GM23338 (cell line): ENCODE measurements around the gene RTN4RL1. TPM values are rescaled to one million over a fixed set of nuclear protein-coding genes. Genes with fewer than 3 reads are reported as not detected.

ENCODE experiments used
- ATAC-seq: fragments of 200-7000 bp; cut with Tn5 transposase; 3 replicates; pipeline ENCODE4 v1.9.1; 2020
- DNase-seq: peaks from one replicate; pipeline ENCODE4 v3.0.0-alpha.2; 2015; ENCODE audit warnings: low spot score
- H2AFZ ChIP-seq: fragments of 200-600 bp; sonication (generic); 2 replicates; pipeline ENCODE4 v1.8.0; 2016; ENCODE audit warnings: antibody characterized with exemption, mild to moderate bottlenecking, moderate library complexity
- H3F3A ChIP-seq: fragments of 200-600 bp; sonication (generic); replicated peaks from 2 replicates; pipeline ENCODE4 v1.8.0; 2017; ENCODE audit warnings: antibody characterized with exemption, mixed run types, low read depth
- H3K27ac ChIP-seq: fragments of 200-600 bp; sonication (generic); 2 replicates; pipeline ENCODE4 v1.6.1; 2016; ENCODE audit warnings: low read depth
- H3K27me3 ChIP-seq: fragments of 200-600 bp; sonication (generic); 2 replicates; pipeline ENCODE4 v1.8.0; 2016; ENCODE audit warnings: mild to moderate bottlenecking, mixed run types, moderate library complexity; ENCODE audit not compliant: insufficient read depth
- H3K36me3 ChIP-seq: fragments of 200-600 bp; sonication (generic); 2 replicates; pipeline ENCODE4 v1.8.0; 2016; ENCODE audit warnings: mild to moderate bottlenecking; ENCODE audit not compliant: insufficient read depth
- H3K4me1 ChIP-seq: fragments of 200-600 bp; sonication (generic); 2 replicates; pipeline ENCODE4 v1.8.0; 2016; ENCODE audit warnings: mild to moderate bottlenecking, moderate library complexity; ENCODE audit not compliant: insufficient read depth
- H3K4me2 ChIP-seq: fragments of 200-600 bp; sonication (generic); 2 replicates; pipeline ENCODE4 v1.7.1; 2017; ENCODE audit warnings: mixed run types
- H3K4me3 ChIP-seq: fragments of 200-600 bp; sonication (generic); 2 replicates; pipeline ENCODE4 v1.6.1; 2016; ENCODE audit warnings: mixed run types
- H3K79me2 ChIP-seq: fragments of 200-600 bp; sonication (generic); replicated peaks from 2 replicates; pipeline ENCODE4 v1.8.0; 2017; ENCODE audit warnings: mild to moderate bottlenecking; ENCODE audit not compliant: insufficient read depth
- H3K9me2 ChIP-seq: fragments of 200-600 bp; sonication (generic); 2 replicates; pipeline ENCODE4 v1.8.0; 2017; ENCODE audit not compliant: insufficient read depth
- H4K20me1 ChIP-seq: fragments of 200-600 bp; sonication (generic); replicated peaks from 2 replicates; pipeline ENCODE4 v1.8.0; 2017; ENCODE audit warnings: mild to moderate bottlenecking; ENCODE audit not compliant: insufficient read depth
- H3K27ac Mint-ChIP-seq: 2 replicates; pipeline ENCODE4 v1.8.0; 2020; ENCODE audit warnings: inconsistent platforms, mild to moderate bottlenecking, moderate library complexity, mixed read lengths
- H3K27me3 Mint-ChIP-seq: 3 replicates; pipeline ENCODE4 v1.8.0; 2022; ENCODE audit warnings: low read depth, mild to moderate bottlenecking, moderate library complexity, mixed read lengths, inconsistent platforms; ENCODE audit not compliant: insufficient read depth, poor library complexity
- H3K36me3 Mint-ChIP-seq: 3 replicates; pipeline ENCODE4 v1.8.0; 2021; ENCODE audit warnings: low read depth, mild to moderate bottlenecking, inconsistent platforms, moderate library complexity, mixed read lengths
- H3K4me1 Mint-ChIP-seq: 3 replicates; pipeline ENCODE4 v1.8.0; 2020; ENCODE audit warnings: mild to moderate bottlenecking, inconsistent platforms, mixed read lengths
- H3K4me3 Mint-ChIP-seq: 3 replicates; pipeline ENCODE4 v1.8.0; 2021; ENCODE audit warnings: moderate library complexity, mild to moderate bottlenecking, inconsistent platforms, mixed read lengths
- H3K9me3 Mint-ChIP-seq: 3 replicates; pipeline ENCODE4 v1.8.0; 2020; ENCODE audit warnings: moderate library complexity, mild to moderate bottlenecking, inconsistent platforms, mixed read lengths
- CREB1 ChIP-seq: fragments of 250-450 bp; sonication (Bioruptor Pico); IDR thresholded peaks from 2 replicates; pipeline ENCODE4 v1.5.0; 2020; ENCODE audit warnings: low read depth, mild to moderate bottlenecking, moderate library complexity
- EZH2 ChIP-seq: fragments of 200-600 bp; sonication (generic); IDR thresholded peaks from one replicate; pipeline ENCODE4 v1.8.0; 2017; ENCODE audit warnings: antibody characterized with exemption, mild to moderate bottlenecking, low read depth; ENCODE audit not compliant: unreplicated experiment
- EZH2phosphoT487 ChIP-seq: fragments of 200-600 bp; sonication (generic); IDR thresholded peaks from one replicate; pipeline ENCODE4 v1.8.1; 2018; ENCODE audit warnings: antibody characterized with exemption; ENCODE audit not compliant: unreplicated experiment
- JUNB ChIP-seq: IDR thresholded peaks from one replicate; pipeline ENCODE4 v1.6.1; 2016; ENCODE audit warnings: antibody characterized with exemption; ENCODE audit not compliant: unreplicated experiment
- NANOG ChIP-seq: IDR thresholded peaks from 2 replicates; pipeline ENCODE4 v1.6.1; 2016; ENCODE audit warnings: antibody characterized with exemption, borderline replicate concordance
- POLR2AphosphoS5 ChIP-seq: IDR thresholded peaks from 2 replicates; pipeline ENCODE4 v1.6.1; 2016; ENCODE audit warnings: antibody characterized with exemption, low read depth
- REST ChIP-seq: IDR thresholded peaks from one replicate; pipeline ENCODE4 v1.6.1; 2018; ENCODE audit warnings: antibody characterized with exemption; ENCODE audit not compliant: unreplicated experiment
- STAT1 ChIP-seq: IDR thresholded peaks from one replicate; pipeline ENCODE4 v1.6.1; 2016; ENCODE audit warnings: antibody characterized with exemption; ENCODE audit not compliant: unreplicated experiment
- ZNF114 ChIP-seq: fragments of 250-450 bp; sonication (Bioruptor Pico); IDR thresholded peaks from 2 replicates; pipeline ENCODE4 v1.5.0; 2020; ENCODE audit warnings: mild to moderate bottlenecking, moderate library complexity
- ZNF331 ChIP-seq: fragments of 250-450 bp; sonication (Bioruptor Pico); IDR thresholded peaks from 2 replicates; pipeline ENCODE4 v1.5.0; 2020; ENCODE audit warnings: low read depth, mild to moderate bottlenecking, moderate library complexity
- ZNF462 ChIP-seq: fragments of 250-450 bp; sonication (Bioruptor Pico); IDR thresholded peaks from 2 replicates; pipeline ENCODE4 v1.5.0; 2020; ENCODE audit warnings: mild to moderate bottlenecking, moderate library complexity
- polyA plus RNA-seq: library from polyadenylated mRNA; unstranded; fragments of >200 nt; fragmentation: Nextera tagmentation; extraction: Ambion mirVana; gene quantifications from 2 replicates; pipeline ENCODE4 v1.2.1, GENCODE V29; 2016
- total RNA-seq: library from RNA; depleted of rRNA; stranded (reverse); fragments of >200 nt; shearing (Covaris generic); gene quantifications from 2 replicates; pipeline ENCODE4 v1.2.3, GENCODE V29; 2014

The RTN4RL1 gene
- total and polyA plus RNA-seq, 2 experiments from 2014 or later = 0.17 TPM; not detected in 1

GRCh38 chr17:1942066-1942365, 83.1 kb downstream of the RTN4RL1 start:
- no peaks in the 10 kb centered on the region for H3K79me2 ChIP-seq
- ATAC-seq = peak; percentile 9; the same call in 2 of the 3 replicates

GRCh38 chr17:1941272-1942065, 83.7 kb downstream of the RTN4RL1 start:
- no peaks in the 10 kb centered on the region for H3K36me3 ChIP-seq
- no peak overlapping the region for H2AFZ ChIP-seq
- H3K27me3 ChIP-seq = no peaks in the 10 kb centered on the region
- DNase-seq (no peak), ATAC-seq (no peak)
- no peak overlapping the region for H3K4me3 Mint-ChIP-seq
- H3K9me2 ChIP-seq = no peaks in the 10 kb centered on the region
- peaks cover 9% of the 10 kb centered on the region for H3K27me3 Mint-ChIP-seq
- H3K4me1 Mint-ChIP-seq = peaks cover 2% of the 10 kb centered on the region; the same call in 2 of the 3 replicates
- H3K4me3 ChIP-seq = no peak overlapping the region
- no peaks in the 10 kb centered on the region for H3K4me1 ChIP-seq
- H3K27ac Mint-ChIP-seq = no peak overlapping the region
- H3K36me3 Mint-ChIP-seq = no peaks in the 10 kb centered on the region
- no peaks in the 10 kb centered on the region for H3K79me2 ChIP-seq
- H3K27ac ChIP-seq = no peak overlapping the region
- H3K4me2 ChIP-seq = no peak overlapping the region
- H3F3A ChIP-seq = no peaks in the 10 kb centered on the region
- H4K20me1 ChIP-seq = no peaks in the 10 kb centered on the region
- no peaks in the 10 kb centered on the region; the same call in 1 of the 3 replicates for H3K9me3 Mint-ChIP-seq
- no peak for TF ChIP-seq EZH2
- no peak for TF ChIP-seq CREB1 (CRISPR knock-in tag)
- no peak for TF ChIP-seq ZNF331 (CRISPR knock-in tag)
- no peak for TF ChIP-seq REST
- TF ChIP-seq JUNB = no peak
- TF ChIP-seq ZNF462 = no peak
- TF ChIP-seq EZH2phosphoT487 = no peak
- no peak for TF ChIP-seq NANOG
- no peak for TF ChIP-seq STAT1
- TF ChIP-seq ZNF114 = no peak
- TF ChIP-seq POLR2AphosphoS5 = no peak

More at GRCh38 chr17:1942066-1942365, 83.1 kb downstream of the RTN4RL1 start:
- no peaks in the 10 kb centered on the region for H3K36me3 Mint-ChIP-seq
- no peak for DNase-seq
- no peak overlapping the region for H3K27ac ChIP-seq
- no peaks in the 10 kb centered on the region for H4K20me1 ChIP-seq
- H3K4me3 Mint-ChIP-seq = no peak overlapping the region
- no peaks in the 10 kb centered on the region for H3K9me2 ChIP-seq
- H3K36me3 ChIP-seq = no peaks in the 10 kb centered on the region
- H3K27ac Mint-ChIP-seq = no peak overlapping the region
- no peaks in the 10 kb centered on the region; the same call in 1 of the 3 replicates for H3K9me3 Mint-ChIP-seq
- H3K4me1 Mint-ChIP-seq = peaks cover 5% of the 10 kb centered on the region; the same call in 2 of the 3 replicates
- no peaks in the 10 kb centered on the region for H3F3A ChIP-seq
- H2AFZ ChIP-seq = no peak overlapping the region
- H3K4me3 ChIP-seq = no peak overlapping the region
- no peak for TF ChIP-seq JUNB
- H3K4me2 ChIP-seq = no peak overlapping the region
- H3K27me3 ChIP-seq = no peaks in the 10 kb centered on the region
- peaks cover 14% of the 10 kb centered on the region for H3K27me3 Mint-ChIP-seq
- H3K4me1 ChIP-seq = no peaks in the 10 kb centered on the region
